HepG2 (cell line): ENCODE results near the gene MYO15A. TPM values are rescaled to one million over a fixed set of nuclear protein-coding genes. Genes with fewer than 3 reads are reported as not detected.

Experiments used
- ARID5B ChIP-seq: IDR thresholded peaks from 2 replicates; pipeline ENCODE4 v1.4.0; 2020; ENCODE audit warnings: mild to moderate bottlenecking, missing genetic modification reagents
- CBX5 ChIP-seq: sonication (generic); formaldehyde crosslinking; IDR thresholded peaks from 2 replicates; pipeline ENCODE4 v1.4.0; 2020; ENCODE audit warnings: missing genetic modification reagents, borderline replicate concordance
- EEA1 ChIP-seq: sonication (generic); formaldehyde crosslinking; IDR thresholded peaks from 2 replicates; pipeline ENCODE4 v1.5.1; 2020; ENCODE audit warnings: mild to moderate bottlenecking, missing genetic modification reagents, borderline replicate concordance
- GATAD1 ChIP-seq: IDR thresholded peaks from 2 replicates; pipeline ENCODE4 v1.6.1; 2016; ENCODE audit warnings: missing genetic modification reagents, missing compliant biosample characterization
- HIC2 ChIP-seq: sonication (generic); formaldehyde crosslinking; IDR thresholded peaks from 2 replicates; pipeline ENCODE4 v1.9.0; 2022; ENCODE audit warnings: low read depth, missing genetic modification reagents
- HNF4G ChIP-seq, 2 experiments: sonication (generic) in 1 of 2; formaldehyde crosslinking in 1 of 2; IDR thresholded peaks; 2 replicates each; pipeline versions ENCODE4 v1.4.0 to v1.6.1; 2011 to 2020; ENCODE audit warnings: borderline replicate concordance in 2 of 2, low read depth in 2 of 2, mild to moderate bottlenecking in 2 of 2, low read length in 1 of 2, missing genetic modification reagents in 1 of 2, moderate library complexity in 1 of 2
- MAX ChIP-seq: IDR thresholded peaks from 2 replicates; pipeline ENCODE4 v1.6.1; 2012; ENCODE audit warnings: inconsistent platforms
- MIXL1 ChIP-seq: IDR thresholded peaks from 2 replicates; pipeline ENCODE4 v1.6.1; 2016
- NR2C2 ChIP-seq: sonication (generic); formaldehyde crosslinking; IDR thresholded peaks from 2 replicates; pipeline ENCODE4 v1.4.0; 2020; ENCODE audit warnings: missing genetic modification reagents, mild to moderate bottlenecking, moderate library complexity, borderline replicate concordance
- NR2F1 ChIP-seq, 2 experiments: fragments of 450-650 bp in 1 of 2; formaldehyde crosslinking in 1 of 2; IDR thresholded peaks; 2 replicates each; pipeline versions ENCODE4 v1.5.0 to v1.6.1; 2016 to 2020; ENCODE audit warnings: mild to moderate bottlenecking in 1 of 2, missing compliant biosample characterization in 1 of 2, missing genetic modification reagents in 1 of 2, moderate library complexity in 1 of 2
- NR2F6 ChIP-seq, 2 experiments: IDR thresholded peaks; 2 replicates each; pipeline ENCODE4 v1.6.1; 2016; ENCODE audit warnings: antibody characterized with exemption in 1 of 2, mild to moderate bottlenecking in 1 of 2
- PPARG ChIP-seq: conservative IDR thresholded peaks from 2 replicates; pipeline ENCODE4 v1.6.1; 2016; ENCODE audit warnings: missing biosample characterization, missing genetic modification reagents
- RARA ChIP-seq: IDR thresholded peaks from 2 replicates; pipeline ENCODE4 v1.6.1; 2016; ENCODE audit warnings: missing genetic modification reagents, missing compliant biosample characterization
- RXRA ChIP-seq: sonication (generic); formaldehyde crosslinking; IDR thresholded peaks from 2 replicates; pipeline ENCODE4 v1.5.1; 2020; ENCODE audit warnings: missing genetic modification reagents
- SOX5 ChIP-seq: IDR thresholded peaks from 2 replicates; pipeline ENCODE4 v1.6.1; 2016; ENCODE audit warnings: borderline replicate concordance
- TBX2 ChIP-seq: sonication (generic); formaldehyde crosslinking; IDR thresholded peaks from 2 replicates; pipeline ENCODE4 v1.5.0; 2020; ENCODE audit warnings: missing genetic modification reagents, mild to moderate bottlenecking, borderline replicate concordance
- TEAD3 ChIP-seq: optimal IDR thresholded peaks from 2 replicates; pipeline ENCODE3; 2016; ENCODE audit warnings: borderline replicate concordance
- UBTF ChIP-seq: sonication (generic); formaldehyde crosslinking; IDR thresholded peaks from 2 replicates; pipeline ENCODE4 v1.4.0; 2020; ENCODE audit warnings: mild to moderate bottlenecking, missing genetic modification reagents
- ZBTB21 ChIP-seq: sonication (generic); formaldehyde crosslinking; IDR thresholded peaks from 2 replicates; pipeline ENCODE4 v1.4.0; 2020; ENCODE audit warnings: missing genetic modification reagents
- ZFYVE20 ChIP-seq: sonication (generic); formaldehyde crosslinking; IDR thresholded peaks from 2 replicates; pipeline ENCODE4 v1.8.0; 2023; ENCODE audit warnings: low read depth, mild to moderate bottlenecking, moderate library complexity, missing genetic modification reagents, borderline replicate concordance
- ZNF234 ChIP-seq: sonication (generic); formaldehyde crosslinking; conservative IDR thresholded peaks from 2 replicates; pipeline ENCODE4 v1.5.1; 2020; ENCODE audit warnings: mild to moderate bottlenecking, missing genetic modification reagents
- ZSCAN25 ChIP-seq: sonication (generic); formaldehyde crosslinking; IDR thresholded peaks from 2 replicates; pipeline ENCODE4 v1.8.0; 2022; ENCODE audit warnings: mild to moderate bottlenecking, missing genetic modification reagents
- polyA plus RNA-seq, 8 experiments: library from polyadenylated mRNA; depleted of rRNA in 3 of 8; stranded (reverse) in 7 of 8; unstranded in 1 of 8; fragments of >200 nt; fragmentation: Illumina TruSeq in 4 of 8; extraction: Trizol in 4 of 8; gene quantifications; 2 replicates each; pipeline versions ENCODE4 v1.2.1 to v1.2.3, GENCODE V29; 2011 to 2016; ENCODE audit warnings: low read depth in 4 of 8, missing spikeins in 1 of 8, mixed read lengths in 1 of 8; ENCODE audit not compliant: insufficient read depth in 1 of 8
- total RNA-seq, 5 experiments: library from RNA; depleted of rRNA; stranded (reverse); fragments of >200 nt; fragmentation: Illumina TruSeq; extraction: Trizol; gene quantifications; 2 replicates each; pipeline ENCODE4 v1.2.3, GENCODE V29; 2016; ENCODE audit warnings: low read depth in 1 of 5

Gene MYO15A
- total and polyA plus RNA-seq, 2 of the 13 experiments (the other 11 are each of a cell fraction or from before 2014, with no cell fraction given), result 0.07 to 0.20 TPM

- no peak for TF ChIP-seq UBTF
- TF ChIP-seq HIC2 (CRISPR knock-in tag), result peak; percentile 60; the same call in 1 of the 2 replicates
- peak; percentile 67 for TF ChIP-seq NR2F6 (IDR thresholded peaks at IDR 0.05)
- peak; percentile 78 for TF ChIP-seq NR2F6 (CRISPR knock-in tag; IDR thresholded peaks at IDR 0.05)
- peak; percentile 14; the same call in 1 of the 2 replicates for TF ChIP-seq HNF4G (IDR thresholded peaks at IDR 0.05; ENCODE audit: borderline replicate concordance, low read depth, low read length)
- 0 out of 2 replicates have a peak, but pooled peaks have one; percentile 21 for TF ChIP-seq HNF4G (CRISPR knock-in tag; IDR thresholded peaks at IDR 0.05; ENCODE audit: borderline replicate concordance, low read depth)
- TF ChIP-seq GATAD1 (CRISPR knock-in tag), result no peak
- no peak for TF ChIP-seq ZBTB21 (CRISPR knock-in tag)
- TF ChIP-seq TBX2 (CRISPR knock-in tag), result 0 out of 2 replicates have a peak, but pooled peaks have one; percentile 13
- TF ChIP-seq EEA1 (CRISPR knock-in tag), result no peak
- TF ChIP-seq CBX5 (CRISPR knock-in tag), result no peak
- TF ChIP-seq SOX5 (CRISPR knock-in tag), result 0 out of 2 replicates have a peak, but pooled peaks have one; percentile 22
- TF ChIP-seq MAX, result 0 out of 2 replicates have a peak, but pooled peaks have one; percentile 28
- no peak for TF ChIP-seq ZFYVE20 (CRISPR knock-in tag)
- peak; percentile 63; the same call in 1 of the 2 replicates for TF ChIP-seq RXRA (CRISPR knock-in tag)
- TF ChIP-seq TEAD3 (CRISPR knock-in tag), result peak; percentile 46
- TF ChIP-seq NR2F1 (CRISPR knock-in tag; IDR thresholded peaks at IDR 0.05), result peak; percentile 35 to 83; a peak in 2 of 4 replicates
- no peak for TF ChIP-seq MIXL1 (CRISPR knock-in tag)
- TF ChIP-seq ARID5B, result 0 out of 2 replicates have a peak, but pooled peaks have one; percentile 26
- TF ChIP-seq RARA (CRISPR knock-in tag), result 0 out of 2 replicates have a peak, but pooled peaks have one; percentile 34
- TF ChIP-seq ZNF234 (CRISPR knock-in tag), result no peak
- no peak for TF ChIP-seq PPARG (CRISPR knock-in tag)
- peak; percentile 41; the same call in 1 of the 2 replicates for TF ChIP-seq NR2C2 (CRISPR knock-in tag)
- no peak for TF ChIP-seq ZSCAN25
Measured at GRCh38 chr17:18203308-18203707, 94.8 kb downstream of the MYO15A start (continued).
